DND-41 (cell line): ENCODE results near the gene CANX.

Source experiments
- ATAC-seq: fragments of 200-7000 bp; cut with Tn5 transposase; 3 replicates; pipeline ENCODE4 v1.9.1; 2021; ENCODE audit warnings: low read depth; ENCODE audit not compliant: insufficient read depth
- DNase-seq: peaks from one replicate; pipeline ENCODE4 v3.0.0-alpha.2; 2020
- H2AFZ ChIP-seq: 2 replicates; pipeline ENCODE4 v1.6.0; 2012; ENCODE audit warnings: low read depth, low read length
- H3K27ac ChIP-seq: 2 replicates; pipeline ENCODE4 v1.5.1; 2012; ENCODE audit warnings: low read length, inconsistent platforms
- H3K27me3 ChIP-seq: fragments of 200-600 bp; sonication (generic); 2 replicates; pipeline ENCODE4 v1.6.0; 2012; ENCODE audit warnings: low read length, mild to moderate bottlenecking, inconsistent platforms; ENCODE audit not compliant: insufficient read depth, poor library complexity
- H3K36me3 ChIP-seq: 2 replicates; pipeline ENCODE4 v1.5.1; 2012; ENCODE audit warnings: low read length, inconsistent platforms; ENCODE audit not compliant: insufficient read depth
- H3K4me1 ChIP-seq: 2 replicates; pipeline ENCODE4 v1.5.1; 2012; ENCODE audit warnings: mild to moderate bottlenecking, low read length; ENCODE audit not compliant: insufficient read depth
- H3K4me2 ChIP-seq: 2 replicates; pipeline ENCODE4 v1.6.0; 2012; ENCODE audit warnings: mild to moderate bottlenecking, moderate library complexity, low read length, inconsistent platforms; ENCODE audit not compliant: insufficient read depth
- H3K4me3 ChIP-seq, 2 experiments: fragments of 200-600 bp in 1 of 2; shearing (Covaris generic) in 1 of 2; 2 replicates each; pipeline ENCODE4 v1.5.1; 2012 to 2016; ENCODE audit warnings: inconsistent platforms in 2 of 2, low read length in 2 of 2, mild to moderate bottlenecking in 2 of 2, low read depth in 1 of 2, moderate library complexity in 1 of 2
- H3K79me2 ChIP-seq: 2 replicates; pipeline ENCODE4 v1.6.0; 2012; ENCODE audit warnings: low read length, inconsistent platforms; ENCODE audit not compliant: insufficient read depth
- H3K9ac ChIP-seq: 2 replicates; pipeline ENCODE4 v1.6.0; 2012; ENCODE audit warnings: low read depth, mild to moderate bottlenecking, inconsistent platforms, low read length, moderate library complexity
- H3K9me3 ChIP-seq: 2 replicates; pipeline ENCODE4 v1.5.1; 2012; ENCODE audit warnings: low read length, moderate library complexity, mild to moderate bottlenecking, inconsistent platforms; ENCODE audit not compliant: insufficient read depth, severe bottlenecking
- H4K20me1 ChIP-seq: 2 replicates; pipeline ENCODE4 v1.6.0; 2012; ENCODE audit warnings: low read length; ENCODE audit not compliant: insufficient read depth
- EZH2 ChIP-seq: IDR thresholded peaks from 3 replicates; pipeline ENCODE4 v1.6.1; 2012; ENCODE audit warnings: borderline replicate concordance, low read depth, mild to moderate bottlenecking, moderate library complexity, low read length, inconsistent platforms; ENCODE audit not compliant: severe bottlenecking
- TF ChIP-seq, protein P1 (sequence below): IDR thresholded peaks from 2 replicates; pipeline ENCODE4 v1.5.1; 2012; ENCODE audit warnings: borderline replicate concordance, low read length, moderate library complexity, mild to moderate bottlenecking; ENCODE audit not compliant: poor library complexity, severe bottlenecking; ENCODE audit errors: extremely low read depth

CANX gene

DNA sequence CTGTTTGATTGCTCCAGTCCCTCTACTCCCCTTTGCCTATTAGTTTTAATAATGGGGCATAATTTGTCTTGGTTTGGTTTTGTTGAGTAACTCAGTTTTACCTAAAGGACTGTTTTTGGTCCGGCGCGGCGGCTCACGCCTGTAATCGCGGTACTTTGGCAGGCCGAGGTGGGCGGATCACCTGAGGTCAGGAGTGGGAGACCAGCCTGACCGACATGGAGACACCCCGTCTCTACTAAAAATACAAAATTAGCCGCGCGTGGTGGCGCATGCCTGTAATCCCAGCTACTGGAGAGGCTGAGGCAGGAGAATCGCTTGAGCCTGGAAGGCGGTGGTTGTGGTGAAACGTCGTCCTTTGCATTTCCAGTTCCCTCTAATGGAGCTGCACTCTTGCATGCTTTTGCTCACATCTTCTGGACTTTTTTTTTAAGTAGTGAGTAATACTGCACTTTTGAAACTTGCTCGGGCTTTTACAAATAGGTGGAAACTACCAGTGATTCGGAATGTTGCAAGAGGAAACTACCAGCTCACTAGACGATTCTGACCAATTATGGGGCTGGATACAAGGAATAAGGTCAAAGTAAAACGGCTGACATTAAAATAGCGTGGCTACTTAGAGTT is 33.1 kb downstream of the CANX start:
- peaks cover 41% of the 10 kb centered on the region for H3K4me1 ChIP-seq
- H3K27ac ChIP-seq, result peak overlapping the region; percentile 72
- H3K4me3 ChIP-seq, result peak overlapping the region; percentile 19 to 49; a peak in 3 of 4 replicates
- peaks cover 42% of the 10 kb centered on the region for H3K79me2 ChIP-seq
- H3K9ac ChIP-seq, result peak overlapping the region; percentile 53
- H3K4me2 ChIP-seq, result peak overlapping the region; percentile 68
- no peak; the same call in 2 of the 3 replicates for ATAC-seq
- peaks cover 25% of the 10 kb centered on the region for H4K20me1 ChIP-seq
- TF ChIP-seq, protein P1, sequence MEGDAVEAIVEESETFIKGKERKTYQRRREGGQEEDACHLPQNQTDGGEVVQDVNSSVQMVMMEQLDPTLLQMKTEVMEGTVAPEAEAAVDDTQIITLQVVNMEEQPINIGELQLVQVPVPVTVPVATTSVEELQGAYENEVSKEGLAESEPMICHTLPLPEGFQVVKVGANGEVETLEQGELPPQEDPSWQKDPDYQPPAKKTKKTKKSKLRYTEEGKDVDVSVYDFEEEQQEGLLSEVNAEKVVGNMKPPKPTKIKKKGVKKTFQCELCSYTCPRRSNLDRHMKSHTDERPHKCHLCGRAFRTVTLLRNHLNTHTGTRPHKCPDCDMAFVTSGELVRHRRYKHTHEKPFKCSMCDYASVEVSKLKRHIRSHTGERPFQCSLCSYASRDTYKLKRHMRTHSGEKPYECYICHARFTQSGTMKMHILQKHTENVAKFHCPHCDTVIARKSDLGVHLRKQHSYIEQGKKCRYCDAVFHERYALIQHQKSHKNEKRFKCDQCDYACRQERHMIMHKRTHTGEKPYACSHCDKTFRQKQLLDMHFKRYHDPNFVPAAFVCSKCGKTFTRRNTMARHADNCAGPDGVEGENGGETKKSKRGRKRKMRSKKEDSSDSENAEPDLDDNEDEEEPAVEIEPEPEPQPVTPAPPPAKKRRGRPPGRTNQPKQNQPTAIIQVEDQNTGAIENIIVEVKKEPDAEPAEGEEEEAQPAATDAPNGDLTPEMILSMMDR, result no peak
- no peak for TF ChIP-seq EZH2
- H3K36me3 ChIP-seq, result peaks cover 44% of the 10 kb centered on the region
- no peaks in the 10 kb centered on the region for H3K27me3 ChIP-seq
- DNase-seq, result peak; percentile 22
- H2AFZ ChIP-seq, result peak overlapping the region; percentile 72
- H3K9me3 ChIP-seq, result no peaks in the 10 kb centered on the region

DNA sequence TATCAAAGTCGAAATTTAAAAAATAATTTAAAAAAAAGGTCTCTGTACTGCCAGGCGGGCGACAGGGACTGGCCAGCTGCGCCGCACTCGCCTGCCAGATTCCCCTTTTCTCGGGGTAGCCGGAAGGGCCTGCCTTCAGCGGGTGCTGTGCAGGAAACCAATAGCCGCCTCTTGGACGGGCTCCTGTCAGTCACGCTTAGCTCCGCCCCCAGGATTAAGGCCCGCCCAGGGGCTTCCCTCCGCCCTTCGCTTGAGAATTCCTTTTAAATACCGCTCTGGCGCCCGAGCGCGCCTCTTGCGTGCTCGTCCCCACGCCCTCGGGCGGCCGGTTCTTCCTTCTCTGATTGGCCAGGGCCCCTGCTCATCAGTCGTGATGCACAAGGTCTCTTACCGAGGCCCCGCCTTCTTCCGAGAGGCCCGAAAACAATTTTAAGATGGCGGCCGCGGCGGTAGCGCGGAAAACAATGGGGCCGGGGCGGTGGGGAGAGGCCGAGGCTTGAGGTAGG is 33.7 kb downstream of the CANX start, which contains the start of gene MAML1:
Gene MAML1, plus strand, starts transcription at position 411 of the 506 bp plus-strand sequence. CDS start 291 bp downstream, outside the sequence.
- no peaks in the 10 kb centered on the region for H3K9me3 ChIP-seq
- H3K4me2 ChIP-seq, result peak within 1 kb of the TSS; percentile 72
- H4K20me1 ChIP-seq, result peaks cover 31% of the 10 kb centered on the region
- peak within 1 kb of the TSS; percentile 85 for H2AFZ ChIP-seq
- peaks cover 43% of the 10 kb centered on the region for H3K36me3 ChIP-seq
- peak; percentile 100 for DNase-seq
- H3K9ac ChIP-seq, result peak within 1 kb of the TSS; percentile 93
- no peak for TF ChIP-seq EZH2
- TF ChIP-seq, protein P1, result no peak
- H3K27ac ChIP-seq, result peak within 1 kb of the TSS; percentile 76
- peak; percentile 95 for ATAC-seq
- H3K27me3 ChIP-seq, result no peaks in the 10 kb centered on the region
- H3K4me1 ChIP-seq, result peaks cover 46% of the 10 kb centered on the region
- peaks cover 48% of the 10 kb centered on the region for H3K79me2 ChIP-seq
- H3K4me3 ChIP-seq, result peak within 1 kb of the TSS; percentile 90 to 92

DNA sequence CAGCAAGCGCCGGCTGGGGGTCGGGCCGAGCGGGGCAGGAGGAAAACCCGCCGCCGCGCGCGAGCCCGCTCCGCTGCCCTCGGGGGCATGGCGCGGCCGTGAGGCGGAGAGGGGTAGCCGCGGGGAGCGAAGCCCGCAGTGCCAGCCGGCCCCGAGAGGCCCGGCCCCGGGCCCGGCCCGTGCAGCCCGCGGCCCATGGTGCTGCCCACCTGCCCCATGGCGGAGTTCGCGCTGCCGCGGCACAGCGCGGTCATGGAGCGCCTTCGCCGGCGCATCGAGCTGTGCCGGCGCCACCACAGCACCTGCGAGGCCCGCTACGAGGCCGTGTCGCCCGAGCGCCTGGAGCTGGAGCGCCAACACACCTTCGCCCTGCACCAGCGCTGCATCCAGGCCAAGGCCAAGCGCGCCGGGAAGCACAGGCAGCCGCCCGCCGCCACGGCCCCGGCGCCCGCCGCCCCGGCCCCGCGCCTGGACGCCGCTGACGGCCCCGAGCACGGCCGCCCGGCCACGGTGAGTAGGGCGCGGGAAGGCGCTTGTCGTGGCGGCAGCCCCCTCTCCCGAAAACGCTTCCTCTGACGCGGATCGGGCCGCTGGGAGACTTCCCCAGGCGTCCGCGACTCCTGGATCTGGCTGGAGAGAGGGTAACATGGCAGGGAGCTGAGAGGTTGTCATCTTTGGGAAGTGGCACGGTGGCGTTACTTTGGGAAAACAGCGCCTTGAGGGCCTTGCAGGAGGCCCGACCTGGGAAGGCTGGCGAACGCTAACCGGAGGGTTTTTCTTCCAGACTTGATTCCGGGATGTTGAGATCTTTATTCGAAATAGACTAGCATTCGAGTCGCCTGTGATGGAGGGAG is 34.4 kb downstream of the CANX start:
- no peaks in the 10 kb centered on the region for H3K27me3 ChIP-seq
- peaks cover 55% of the 10 kb centered on the region for H3K79me2 ChIP-seq
- peaks cover 38% of the 10 kb centered on the region for H4K20me1 ChIP-seq
- DNase-seq, result peak; percentile 52
- peaks cover 43% of the 10 kb centered on the region for H3K36me3 ChIP-seq
- H3K4me3 ChIP-seq, result peak overlapping the region; percentile 90 to 92
- peak overlapping the region; percentile 85 for H2AFZ ChIP-seq
- H3K27ac ChIP-seq, result peak overlapping the region; percentile 76
- peak; percentile 41 for ATAC-seq
- no peaks in the 10 kb centered on the region for H3K9me3 ChIP-seq
- peak overlapping the region; percentile 72 for H3K4me2 ChIP-seq
- no peak for TF ChIP-seq EZH2
- TF ChIP-seq, protein P1, result no peak
- H3K4me1 ChIP-seq, result peaks cover 52% of the 10 kb centered on the region
- H3K9ac ChIP-seq, result peak overlapping the region; percentile 93
